WTC11 (cell line): ENCODE results near the gene C1orf35. TPM values are rescaled to one million over a fixed set of nuclear protein-coding genes. Genes with fewer than 3 reads are reported as not detected.
A peak's percentile ranks its signal among the peaks of the same experiment; 100 is the strongest.

Experiments used
- ATAC-seq: fragments of 200-7000 bp; cut with Tn5 transposase; 2 replicates; pipeline ENCODE4 v1.10.0; 2021; ENCODE audit warnings: mild to moderate bottlenecking, moderate library complexity
- CTCF ChIA-PET: fragments of 300-600 bp; sonication (Branson Sonifier 250); formaldehyde crosslinking; loops from one replicate; lab custom pipeline; 2021; ENCODE audit warnings: antibody characterized with exemption; lab: Charles Lee
- POLR2A ChIA-PET: fragments of 350-600 bp; sonication (Branson Sonifier 250); formaldehyde crosslinking; loops from one replicate; lab custom pipeline; 2021; ENCODE audit warnings: antibody characterized with exemption; lab: Charles Lee
- DNase-seq: peaks from one replicate; pipeline ENCODE4 v3.0.0; 2021; ENCODE audit warnings: low spot score
- H3K27ac Mint-ChIP-seq: 2 replicates; pipeline ENCODE4 v1.8.0; 2021; ENCODE audit warnings: mixed read lengths
- H3K27me3 Mint-ChIP-seq: 2 replicates; pipeline ENCODE4 v1.8.0; 2021; ENCODE audit warnings: low read depth, mild to moderate bottlenecking, moderate library complexity, mixed read lengths
- H3K36me3 Mint-ChIP-seq: 2 replicates; pipeline ENCODE4 v1.8.0; 2021; ENCODE audit warnings: mixed read lengths
- H3K4me1 Mint-ChIP-seq: 2 replicates; pipeline ENCODE4 v1.8.0; 2022; ENCODE audit warnings: mixed read lengths
- H3K4me3 Mint-ChIP-seq: 2 replicates; pipeline ENCODE4 v1.8.0; 2021; ENCODE audit warnings: mild to moderate bottlenecking, moderate library complexity, mixed read lengths
- H3K9me3 Mint-ChIP-seq: 2 replicates; pipeline ENCODE4 v1.8.0; 2021; ENCODE audit warnings: mixed read lengths
- ELF4 ChIP-seq: sonication (generic); formaldehyde crosslinking; IDR thresholded peaks from 2 replicates; pipeline ENCODE4 v1.8.1; 2022; ENCODE audit warnings: low read depth, mild to moderate bottlenecking, moderate library complexity, missing genetic modification reagents
- ESRRA ChIP-seq: sonication (generic); formaldehyde crosslinking; IDR thresholded peaks from 2 replicates; pipeline ENCODE4 v1.8.1; 2022; ENCODE audit warnings: mild to moderate bottlenecking, missing genetic modification reagents, borderline replicate concordance
- FOXJ3 ChIP-seq: sonication (generic); formaldehyde crosslinking; IDR thresholded peaks from 2 replicates; pipeline ENCODE4 v1.9.0; 2021; ENCODE audit warnings: missing genetic modification reagents, mild to moderate bottlenecking, borderline replicate concordance
- FOXK1 ChIP-seq: sonication (generic); formaldehyde crosslinking; IDR thresholded peaks from 2 replicates; pipeline ENCODE4 v1.8.0; 2022; ENCODE audit warnings: mild to moderate bottlenecking, moderate library complexity, missing genetic modification reagents
- FOXP1 ChIP-seq: sonication (generic); formaldehyde crosslinking; IDR thresholded peaks from 2 replicates; pipeline ENCODE4 v1.8.0; 2022; ENCODE audit warnings: missing genetic modification reagents, mild to moderate bottlenecking, moderate library complexity, borderline replicate concordance
- GABPB1 ChIP-seq: sonication (generic); formaldehyde crosslinking; IDR thresholded peaks from 2 replicates; pipeline ENCODE4 v1.8.1; 2023; ENCODE audit warnings: mild to moderate bottlenecking, missing genetic modification reagents
- HMGA2 ChIP-seq: fragments of 250-450 bp; sonication (Bioruptor Pico); IDR thresholded peaks from 2 replicates; pipeline ENCODE4 v1.4.0; 2021; ENCODE audit warnings: mild to moderate bottlenecking, moderate library complexity
- JUN ChIP-seq: sonication (generic); formaldehyde crosslinking; IDR thresholded peaks from 2 replicates; pipeline ENCODE4 v1.8.0; 2023; ENCODE audit warnings: mild to moderate bottlenecking, missing genetic modification reagents
- NFE2L1 ChIP-seq: sonication (generic); formaldehyde crosslinking; IDR thresholded peaks from 2 replicates; pipeline ENCODE4 v1.8.1; 2023; ENCODE audit warnings: missing genetic modification reagents
- NFYB ChIP-seq: sonication (generic); formaldehyde crosslinking; conservative IDR thresholded peaks from 2 replicates; pipeline ENCODE4 v1.8.0; 2022; ENCODE audit warnings: low read depth, missing genetic modification reagents
- NR2C2 ChIP-seq: sonication (generic); formaldehyde crosslinking; IDR thresholded peaks from 2 replicates; pipeline ENCODE4 v1.8.0; 2022; ENCODE audit warnings: mild to moderate bottlenecking, missing genetic modification reagents
- NR3C1 ChIP-seq: sonication (generic); formaldehyde crosslinking; conservative IDR thresholded peaks from 2 replicates; pipeline ENCODE4 v1.8.1; 2023; ENCODE audit warnings: low read depth, mild to moderate bottlenecking, missing genetic modification reagents
- PRRX2 ChIP-seq: fragments of 250-450 bp; sonication (Bioruptor Pico); IDR thresholded peaks from 2 replicates; pipeline ENCODE4 v1.8.0; 2021; ENCODE audit warnings: mild to moderate bottlenecking
- RORB ChIP-seq: fragments of 250-450 bp; sonication (Bioruptor Pico); IDR thresholded peaks from 2 replicates; pipeline ENCODE4 v1.9.0; 2021; ENCODE audit warnings: mild to moderate bottlenecking
- SMAD3 ChIP-seq: sonication (generic); formaldehyde crosslinking; IDR thresholded peaks from 2 replicates; pipeline ENCODE4 v1.8.0; 2022; ENCODE audit warnings: missing genetic modification reagents, mild to moderate bottlenecking, borderline replicate concordance
- TCF7 ChIP-seq: sonication (generic); formaldehyde crosslinking; IDR thresholded peaks from 2 replicates; pipeline ENCODE4 v1.8.0; 2022; ENCODE audit warnings: mild to moderate bottlenecking, low read depth, missing genetic modification reagents, moderate library complexity
- TEAD1 ChIP-seq: sonication (generic); formaldehyde crosslinking; IDR thresholded peaks from 2 replicates; pipeline ENCODE4 v1.8.0; 2022; ENCODE audit warnings: mild to moderate bottlenecking, missing genetic modification reagents
- ZNF121 ChIP-seq: sonication (generic); formaldehyde crosslinking; IDR thresholded peaks from 2 replicates; pipeline ENCODE4 v1.8.0; 2023; ENCODE audit warnings: missing genetic modification reagents
- ZNF396 ChIP-seq: fragments of 250-450 bp; sonication (Bioruptor Pico); IDR thresholded peaks from 2 replicates; pipeline ENCODE4 v1.8.0; 2021; ENCODE audit warnings: mild to moderate bottlenecking, moderate library complexity, borderline replicate concordance
- total RNA-seq: library from RNA; stranded (reverse); gene quantifications from 3 replicates; pipeline ENCODE4 v1.2.3, GENCODE V29; 2021
- TF ChIP-seq, protein P1 (sequence below): sonication (generic); formaldehyde crosslinking; IDR thresholded peaks from 2 replicates; pipeline ENCODE4 v1.8.0; 2023; ENCODE audit warnings: missing genetic modification reagents
- TF ChIP-seq, protein P2 (sequence below): sonication (generic); formaldehyde crosslinking; conservative IDR thresholded peaks from 2 replicates; pipeline ENCODE4 v1.8.1; 2023; ENCODE audit warnings: mild to moderate bottlenecking, low read depth, missing genetic modification reagents, moderate library complexity
- TF ChIP-seq, protein P3 (sequence below): sonication (generic); formaldehyde crosslinking; IDR thresholded peaks from 2 replicates; pipeline ENCODE4 v1.8.0; 2022; ENCODE audit warnings: mild to moderate bottlenecking, missing genetic modification reagents
- TF ChIP-seq, protein P4 (sequence below): sonication (generic); formaldehyde crosslinking; IDR thresholded peaks from 2 replicates; pipeline ENCODE4 v1.8.1; 2022; ENCODE audit warnings: low read depth, missing genetic modification reagents, borderline replicate concordance
- TF ChIP-seq, protein P5 (sequence below): sonication (generic); formaldehyde crosslinking; IDR thresholded peaks from 2 replicates; pipeline ENCODE4 v1.8.0; 2022; ENCODE audit warnings: mild to moderate bottlenecking, missing genetic modification reagents

Gene C1orf35
- total RNA-seq, 1 experiment from 2014 or later: 33.8 TPM

DNA sequence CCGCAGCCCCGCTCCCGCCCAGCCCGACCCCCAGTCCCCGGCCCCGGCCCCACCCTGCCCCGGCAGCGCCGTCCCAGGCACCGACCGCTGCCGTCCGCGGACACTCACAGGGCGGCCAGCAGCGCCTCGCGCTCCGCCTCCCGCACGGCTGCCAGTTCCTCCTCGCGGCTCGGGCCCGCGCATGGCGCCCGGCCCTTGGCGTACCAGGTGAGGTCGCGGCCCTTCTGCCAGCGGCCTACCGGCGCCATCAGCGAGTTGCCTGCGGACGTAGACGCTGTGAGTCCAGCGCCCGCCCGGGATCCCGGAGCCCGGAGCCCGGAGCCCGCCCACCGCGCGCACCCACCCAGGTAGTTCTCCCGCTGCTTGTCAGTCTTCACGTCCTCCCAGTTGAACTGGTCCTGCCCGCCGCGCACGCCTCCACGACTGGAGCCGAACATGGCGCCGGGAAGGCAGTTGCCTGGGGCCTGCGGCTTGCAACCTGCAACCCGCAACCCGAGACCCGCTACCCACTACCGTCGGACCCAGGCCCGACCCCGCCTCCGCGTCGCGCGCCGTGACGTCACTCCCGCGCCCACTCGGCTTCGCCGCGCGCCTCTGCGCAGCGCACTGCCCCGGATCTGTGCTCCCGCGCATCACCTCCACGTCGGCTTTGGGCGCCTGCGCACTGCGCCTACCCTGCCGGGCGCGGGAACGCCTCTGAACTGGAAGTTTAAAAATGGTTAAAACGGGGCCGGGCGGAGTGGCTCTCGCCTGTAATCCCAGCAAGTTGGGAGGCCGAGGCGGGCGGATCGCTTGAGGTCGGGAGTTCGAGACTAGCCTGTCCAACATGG, at the start of gene C1orf35 (continued):
- TF ChIP-seq, protein P1, sequence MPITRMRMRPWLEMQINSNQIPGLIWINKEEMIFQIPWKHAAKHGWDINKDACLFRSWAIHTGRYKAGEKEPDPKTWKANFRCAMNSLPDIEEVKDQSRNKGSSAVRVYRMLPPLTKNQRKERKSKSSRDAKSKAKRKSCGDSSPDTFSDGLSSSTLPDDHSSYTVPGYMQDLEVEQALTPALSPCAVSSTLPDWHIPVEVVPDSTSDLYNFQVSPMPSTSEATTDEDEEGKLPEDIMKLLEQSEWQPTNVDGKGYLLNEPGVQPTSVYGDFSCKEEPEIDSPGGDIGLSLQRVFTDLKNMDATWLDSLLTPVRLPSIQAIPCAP (CRISPR knock-in tag): no peak
- TF ChIP-seq SMAD3 (peak; percentile 82), PRRX2 (CRISPR knock-in tag) (no peak), GABPB1 (CRISPR knock-in tag) (no peak; the same call in 1 of the 2 replicates), ESRRA (CRISPR knock-in tag) (no peak), TEAD1 (CRISPR knock-in tag) (peak; percentile 70; the same call in 1 of the 2 replicates), HMGA2 (CRISPR knock-in tag) (no peak), ELF4 (CRISPR knock-in tag) (no peak), RORB (CRISPR knock-in tag) (no peak), ZNF396 (CRISPR knock-in tag) (no peak), NR2C2 (no peak), JUN (CRISPR knock-in tag) (no peak; the same call in 1 of the 2 replicates), FOXP1 (no peak), ZNF121 (no peak), FOXK1 (CRISPR knock-in tag) (peak; percentile 93), NFE2L1 (peak; percentile 11; the same call in 1 of the 2 replicates), FOXJ3 (CRISPR knock-in tag) (no peak), NFYB (CRISPR knock-in tag) (no peak), TCF7 (no peak), NR3C1 (CRISPR knock-in tag) (no peak)
- TF ChIP-seq, protein P2, sequence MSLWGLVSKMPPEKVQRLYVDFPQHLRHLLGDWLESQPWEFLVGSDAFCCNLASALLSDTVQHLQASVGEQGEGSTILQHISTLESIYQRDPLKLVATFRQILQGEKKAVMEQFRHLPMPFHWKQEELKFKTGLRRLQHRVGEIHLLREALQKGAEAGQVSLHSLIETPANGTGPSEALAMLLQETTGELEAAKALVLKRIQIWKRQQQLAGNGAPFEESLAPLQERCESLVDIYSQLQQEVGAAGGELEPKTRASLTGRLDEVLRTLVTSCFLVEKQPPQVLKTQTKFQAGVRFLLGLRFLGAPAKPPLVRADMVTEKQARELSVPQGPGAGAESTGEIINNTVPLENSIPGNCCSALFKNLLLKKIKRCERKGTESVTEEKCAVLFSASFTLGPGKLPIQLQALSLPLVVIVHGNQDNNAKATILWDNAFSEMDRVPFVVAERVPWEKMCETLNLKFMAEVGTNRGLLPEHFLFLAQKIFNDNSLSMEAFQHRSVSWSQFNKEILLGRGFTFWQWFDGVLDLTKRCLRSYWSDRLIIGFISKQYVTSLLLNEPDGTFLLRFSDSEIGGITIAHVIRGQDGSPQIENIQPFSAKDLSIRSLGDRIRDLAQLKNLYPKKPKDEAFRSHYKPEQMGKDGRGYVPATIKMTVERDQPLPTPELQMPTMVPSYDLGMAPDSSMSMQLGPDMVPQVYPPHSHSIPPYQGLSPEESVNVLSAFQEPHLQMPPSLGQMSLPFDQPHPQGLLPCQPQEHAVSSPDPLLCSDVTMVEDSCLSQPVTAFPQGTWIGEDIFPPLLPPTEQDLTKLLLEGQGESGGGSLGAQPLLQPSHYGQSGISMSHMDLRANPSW (CRISPR knock-in tag): no peak
- TF ChIP-seq, protein P3, sequence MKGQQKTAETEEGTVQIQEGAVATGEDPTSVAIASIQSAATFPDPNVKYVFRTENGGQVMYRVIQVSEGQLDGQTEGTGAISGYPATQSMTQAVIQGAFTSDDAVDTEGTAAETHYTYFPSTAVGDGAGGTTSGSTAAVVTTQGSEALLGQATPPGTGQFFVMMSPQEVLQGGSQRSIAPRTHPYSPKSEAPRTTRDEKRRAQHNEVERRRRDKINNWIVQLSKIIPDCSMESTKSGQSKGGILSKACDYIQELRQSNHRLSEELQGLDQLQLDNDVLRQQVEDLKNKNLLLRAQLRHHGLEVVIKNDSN: peak; percentile 52; the same call in 1 of the 2 replicates
- TF ChIP-seq, protein P4, sequence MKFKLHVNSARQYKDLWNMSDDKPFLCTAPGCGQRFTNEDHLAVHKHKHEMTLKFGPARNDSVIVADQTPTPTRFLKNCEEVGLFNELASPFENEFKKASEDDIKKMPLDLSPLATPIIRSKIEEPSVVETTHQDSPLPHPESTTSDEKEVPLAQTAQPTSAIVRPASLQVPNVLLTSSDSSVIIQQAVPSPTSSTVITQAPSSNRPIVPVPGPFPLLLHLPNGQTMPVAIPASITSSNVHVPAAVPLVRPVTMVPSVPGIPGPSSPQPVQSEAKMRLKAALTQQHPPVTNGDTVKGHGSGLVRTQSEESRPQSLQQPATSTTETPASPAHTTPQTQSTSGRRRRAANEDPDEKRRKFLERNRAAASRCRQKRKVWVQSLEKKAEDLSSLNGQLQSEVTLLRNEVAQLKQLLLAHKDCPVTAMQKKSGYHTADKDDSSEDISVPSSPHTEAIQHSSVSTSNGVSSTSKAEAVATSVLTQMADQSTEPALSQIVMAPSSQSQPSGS (CRISPR knock-in tag): no peak

DNA sequence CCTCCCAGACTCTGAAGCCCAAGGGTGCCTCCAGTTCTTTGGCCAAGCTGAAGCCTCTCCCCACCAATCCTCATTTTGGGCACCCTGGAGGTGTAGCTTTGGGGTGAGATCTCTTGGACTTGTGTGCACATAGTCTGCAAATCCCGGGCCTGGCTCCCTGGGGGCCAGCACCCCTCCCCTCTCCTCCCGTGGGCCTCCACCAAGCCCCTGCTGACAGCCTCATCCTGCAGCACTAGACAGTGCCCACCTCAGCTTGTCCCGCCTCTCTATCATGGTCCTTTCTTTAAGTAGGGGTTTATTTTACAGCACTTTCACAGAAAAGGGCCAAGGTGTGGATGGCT, 49.8 kb upstream of the C1orf35 start:
- Mint-ChIP-seq H3K4me3 (no peak overlapping the region), H3K9me3 (no peaks in the 10 kb centered on the region), H3K36me3 (no peaks in the 10 kb centered on the region), H3K27me3 (peaks cover 10% of the 10 kb centered on the region), H3K27ac (no peak overlapping the region), H3K4me1 (0 out of 2 replicates have a peak, but pooled peaks cover 2% of the 10 kb centered on the region)
- DNase-seq (peak; percentile 4), ATAC-seq (no peak)
- ChIA-PET POLR2A (interaction anchor here (0.7 to 1.3 kb wide), 3 partner anchors 10 to 31 kb away, joined by 3 to 4 read pairs (median 3); partner anchors contain the start of gene IBA57), CTCF (interaction anchor here (1.5 to 1.6 kb wide), 2 partner anchors 12 to 22 kb away, joined by 4 to 5 read pairs; no protein-coding TSS in a partner anchor)
- TF ChIP-seq TCF7 (no peak), FOXJ3 (CRISPR knock-in tag) (no peak)
- TF ChIP-seq, protein P5, sequence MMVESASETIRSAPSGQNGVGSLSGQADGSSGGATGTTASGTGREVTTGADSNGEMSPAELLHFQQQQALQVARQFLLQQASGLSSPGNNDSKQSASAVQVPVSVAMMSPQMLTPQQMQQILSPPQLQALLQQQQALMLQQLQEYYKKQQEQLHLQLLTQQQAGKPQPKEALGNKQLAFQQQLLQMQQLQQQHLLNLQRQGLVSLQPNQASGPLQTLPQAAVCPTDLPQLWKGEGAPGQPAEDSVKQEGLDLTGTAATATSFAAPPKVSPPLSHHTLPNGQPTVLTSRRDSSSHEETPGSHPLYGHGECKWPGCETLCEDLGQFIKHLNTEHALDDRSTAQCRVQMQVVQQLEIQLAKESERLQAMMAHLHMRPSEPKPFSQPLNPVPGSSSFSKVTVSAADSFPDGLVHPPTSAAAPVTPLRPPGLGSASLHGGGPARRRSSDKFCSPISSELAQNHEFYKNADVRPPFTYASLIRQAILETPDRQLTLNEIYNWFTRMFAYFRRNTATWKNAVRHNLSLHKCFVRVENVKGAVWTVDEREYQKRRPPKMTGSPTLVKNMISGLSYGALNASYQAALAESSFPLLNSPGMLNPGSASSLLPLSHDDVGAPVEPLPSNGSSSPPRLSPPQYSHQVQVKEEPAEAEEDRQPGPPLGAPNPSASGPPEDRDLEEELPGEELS: no peak
